Activated CD4-positive, alpha-beta T cell treated with anti-CD3 and anti-CD28 coated beads for 36 hours (primary cell): ENCODE results near the gene SRRM2. TPM values are rescaled to one million over a fixed set of nuclear protein-coding genes. Genes with fewer than 3 reads are reported as not detected.
A peak's percentile ranks its signal among the peaks of the same experiment; 100 is the strongest.

ENCODE experiments used
- ATAC-seq: fragments of 200-7000 bp; cut with Tn5 transposase; one replicate; pipeline ENCODE4 v1.10.0; 2021; ENCODE audit warnings: mild to moderate bottlenecking, moderate library complexity
- CTCF ChIA-PET: fragments of 350-600 bp; sonication (Branson Sonifier 250); formaldehyde crosslinking; loops from one replicate; lab custom pipeline; 2021; ENCODE audit warnings: antibody characterized with exemption; lab: Charles Lee
- POLR2A ChIA-PET: fragments of 350-600 bp; sonication (Branson Sonifier 250); formaldehyde crosslinking; loops from one replicate; lab custom pipeline; 2021; ENCODE audit warnings: antibody characterized with exemption, inconsistent platforms; lab: Charles Lee
- DNase-seq: peaks from one replicate; pipeline ENCODE4 v3.0.0-alpha.2; 2020
- H3K27ac Mint-ChIP-seq: one replicate; pipeline ENCODE4 v1.8.0; 2021; ENCODE audit warnings: mixed read lengths
- H3K27me3 Mint-ChIP-seq: one replicate; pipeline ENCODE4 v1.8.0; 2021; ENCODE audit warnings: mixed read lengths
- H3K36me3 Mint-ChIP-seq: one replicate; pipeline ENCODE4 v1.8.0; 2021; ENCODE audit warnings: low read depth, mixed read lengths
- H3K4me1 Mint-ChIP-seq: one replicate; pipeline ENCODE4 v1.8.0; 2021; ENCODE audit warnings: mixed read lengths
- H3K4me3 Mint-ChIP-seq: one replicate; pipeline ENCODE4 v1.8.0; 2021; ENCODE audit warnings: mild to moderate bottlenecking, moderate library complexity, mixed read lengths
- H3K9me3 Mint-ChIP-seq: one replicate; pipeline ENCODE4 v1.8.0; 2021; ENCODE audit warnings: low read depth, mixed read lengths
- intact Hi-C, 2 experiments: fragments of 100-400 bp; cut with DNase I in 1 of 2; cut with micrococcal nuclease in 1 of 2; formaldehyde crosslinking; loops; one replicate each; pipeline versions ENCODE4 v1.14.2 to v1.15.1; 2022 to 2024; cut with DNase I, micrococcal nuclease
- total RNA-seq, 2 experiments: library from RNA; stranded (reverse); gene quantifications; one replicate each; pipeline ENCODE4 v1.2.3, GENCODE V29; 2021

SRRM2 gene
- total RNA-seq, 2 experiments from 2014 or later: 517 to 598 TPM

DNA sequence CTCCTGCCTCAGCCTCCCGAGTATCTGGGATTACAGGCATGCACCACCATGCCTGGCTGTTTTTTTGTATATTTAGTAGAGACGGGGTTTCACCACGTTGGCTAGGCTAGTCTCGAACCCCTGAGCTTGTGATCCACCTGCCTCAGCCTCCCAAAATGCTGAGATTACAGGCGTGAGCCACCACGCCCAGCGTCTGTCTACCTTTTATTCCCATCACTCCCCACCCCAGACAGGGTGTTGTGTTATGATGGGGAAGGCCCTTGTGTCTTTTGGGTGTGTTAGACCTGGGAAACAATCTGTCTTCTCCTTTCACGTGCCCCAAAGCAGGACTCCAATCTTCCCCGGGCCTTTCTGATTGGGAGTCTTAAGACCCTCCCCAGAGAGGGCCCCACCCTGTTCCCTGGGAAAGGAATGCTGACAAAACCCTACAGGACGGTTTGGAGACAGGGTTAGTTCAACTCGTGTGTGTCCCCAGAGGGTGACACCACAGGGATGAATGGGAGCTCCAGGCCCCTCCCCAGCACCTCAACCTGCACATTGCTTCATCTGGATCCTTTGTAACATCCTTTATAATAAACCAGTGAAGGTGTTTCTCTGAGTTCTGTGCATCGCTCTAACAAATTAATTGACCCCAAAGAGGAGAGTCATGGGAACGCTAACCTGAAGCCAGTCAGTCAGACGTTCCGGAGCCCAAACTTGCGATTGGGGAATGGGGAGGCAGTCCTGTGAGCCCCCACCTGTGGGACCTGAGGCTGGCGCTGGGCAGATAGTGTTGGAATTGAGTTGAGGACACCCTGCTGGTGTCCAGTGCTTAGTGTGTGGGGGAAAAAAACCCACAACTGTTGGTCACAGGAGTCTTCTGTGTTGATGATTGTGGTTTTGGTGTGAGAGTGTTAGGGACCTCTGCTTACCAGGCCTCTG, 27.8 kb downstream of the SRRM2 start:
- peaks cover 3% of the 10 kb centered on the region for H3K36me3 Mint-ChIP-seq

DNA sequence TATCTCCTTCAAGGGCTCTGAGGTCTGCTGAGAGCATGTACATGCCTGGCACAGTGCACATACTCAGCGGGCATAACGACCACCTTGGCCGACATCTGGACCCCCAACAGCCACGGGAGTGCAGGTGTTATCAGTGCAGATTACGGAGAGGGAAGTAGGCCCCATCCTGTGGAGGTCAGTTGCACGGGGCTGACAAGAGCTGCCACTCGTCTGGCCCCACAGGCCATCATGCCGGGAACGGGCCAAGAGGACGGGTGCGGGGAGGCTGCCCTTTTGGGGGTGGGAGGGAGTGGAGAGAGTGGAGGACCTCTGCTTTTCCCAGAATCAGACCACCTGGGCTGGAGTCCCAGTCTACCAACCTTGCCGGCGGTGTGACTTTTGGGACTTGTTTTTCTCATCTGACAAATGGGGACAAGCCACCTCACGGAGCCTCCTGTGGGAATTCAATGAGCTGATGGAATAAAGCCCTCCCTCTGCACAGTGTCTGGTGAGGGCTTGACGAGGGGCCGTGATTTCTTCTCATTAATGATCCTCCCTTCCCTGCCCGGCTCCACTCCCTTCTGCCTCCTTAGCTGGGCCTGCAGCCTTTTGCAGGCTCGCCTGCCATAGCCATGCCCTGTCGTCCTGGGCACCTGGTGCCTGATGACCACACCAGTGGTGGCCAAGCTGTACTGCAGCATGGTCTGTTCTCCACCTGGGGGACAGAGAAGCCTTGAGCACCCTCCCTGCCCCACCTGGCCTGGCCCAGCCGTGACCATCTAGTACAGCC, 30.3 kb downstream of the SRRM2 start:
- intact Hi-C loops: no loop called here

More for the DNA sequence above, 27.8 kb downstream of the SRRM2 start:
- no peak for DNase-seq
- Mint-ChIP-seq H3K4me3 (no peak overlapping the region), H3K27ac (no peak overlapping the region), H3K4me1 (peaks cover 25% of the 10 kb centered on the region), H3K27me3 (no peaks in the 10 kb centered on the region), H3K9me3 (no peaks in the 10 kb centered on the region)
- ChIA-PET CTCF (interaction anchor here (0.6 kb wide), 1 partner anchor 19 kb away, joined by 4 read pairs; no protein-coding TSS in a partner anchor), POLR2A (interaction anchor here (1.1 kb wide), 1 partner anchor 22 kb away, joined by 6 read pairs; no protein-coding TSS in a partner anchor)
- no peak for ATAC-seq
- intact Hi-C loops: loop anchor here (5.0 kb wide), 2 partner anchors 87 to 242 kb away; partner anchors contain the start of genes HCFC1R1 (in 1 of the 2), THOC6 (in 1 of the 2) and TNFRSF12A (in 1 of the 2)

DNA sequence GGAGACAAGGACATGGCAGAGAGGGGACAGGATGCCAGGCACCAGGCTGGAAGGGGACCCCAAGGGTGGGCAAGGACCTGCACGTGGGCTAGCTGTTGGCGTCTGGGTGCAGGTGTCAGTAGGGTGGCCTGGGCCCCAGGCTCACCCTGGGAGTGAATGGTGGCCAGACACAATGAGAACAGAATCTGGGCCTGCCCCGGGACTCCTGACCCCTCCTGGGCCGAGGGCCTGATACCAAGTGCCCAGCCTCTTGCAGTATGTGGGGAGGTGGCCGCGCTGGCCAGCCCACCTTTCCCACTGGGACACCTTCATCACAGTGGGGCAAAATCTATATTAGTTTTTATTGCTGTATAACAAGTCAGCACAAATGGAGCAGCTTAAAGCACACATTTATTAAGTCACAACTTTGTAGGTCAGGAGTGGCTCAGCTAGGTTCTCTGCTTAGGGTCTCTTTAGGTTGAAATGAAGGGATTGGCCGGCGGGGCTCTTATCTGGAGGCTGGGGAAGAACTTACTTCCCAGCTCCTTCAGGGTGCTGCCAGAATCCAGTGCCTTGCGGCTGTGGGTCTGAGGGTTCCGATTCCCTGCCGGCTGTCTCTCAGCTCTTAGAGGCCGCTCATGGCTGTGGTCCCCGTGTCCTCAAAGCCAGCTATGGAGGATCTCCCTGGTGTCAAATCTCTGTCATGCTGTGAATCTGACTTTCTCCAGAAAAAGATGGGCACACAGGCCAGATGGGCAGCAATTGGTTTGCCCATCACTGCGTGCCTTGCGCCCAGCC, 31.3 kb downstream of the SRRM2 start:
- no peak overlapping the region for H3K27ac Mint-ChIP-seq
- H3K36me3 Mint-ChIP-seq: no peaks in the 10 kb centered on the region
- intact Hi-C loops: no loop called here
- no peaks in the 10 kb centered on the region for H3K9me3 Mint-ChIP-seq
- CTCF ChIA-PET: interaction anchor here (0.7 to 1.5 kb wide), 5 partner anchors 20 to 179 kb away, joined by 3 to 6 read pairs (median 3); no protein-coding TSS in a partner anchor
- no peak overlapping the region for H3K4me3 Mint-ChIP-seq
- peaks cover 9% of the 10 kb centered on the region for H3K4me1 Mint-ChIP-seq
- H3K27me3 Mint-ChIP-seq: peaks cover 2% of the 10 kb centered on the region
- DNase-seq (no peak), ATAC-seq (no peak)
- POLR2A ChIA-PET: no interaction called here

More for the DNA sequence above, 30.3 kb downstream of the SRRM2 start:
- ChIA-PET CTCF (interaction anchor here (1.0 kb wide), 1 partner anchor 56 kb away, joined by 3 read pairs; no protein-coding TSS in a partner anchor), POLR2A (no interaction called here)
- peaks cover 17% of the 10 kb centered on the region for H3K4me1 Mint-ChIP-seq
- H3K4me3 Mint-ChIP-seq: no peak overlapping the region
- H3K27me3 Mint-ChIP-seq: peaks cover 2% of the 10 kb centered on the region
- H3K27ac Mint-ChIP-seq: no peak overlapping the region
- ATAC-seq: no peak
- no peaks in the 10 kb centered on the region for H3K9me3 Mint-ChIP-seq
- peaks cover 3% of the 10 kb centered on the region for H3K36me3 Mint-ChIP-seq
- DNase-seq: no peak

DNA sequence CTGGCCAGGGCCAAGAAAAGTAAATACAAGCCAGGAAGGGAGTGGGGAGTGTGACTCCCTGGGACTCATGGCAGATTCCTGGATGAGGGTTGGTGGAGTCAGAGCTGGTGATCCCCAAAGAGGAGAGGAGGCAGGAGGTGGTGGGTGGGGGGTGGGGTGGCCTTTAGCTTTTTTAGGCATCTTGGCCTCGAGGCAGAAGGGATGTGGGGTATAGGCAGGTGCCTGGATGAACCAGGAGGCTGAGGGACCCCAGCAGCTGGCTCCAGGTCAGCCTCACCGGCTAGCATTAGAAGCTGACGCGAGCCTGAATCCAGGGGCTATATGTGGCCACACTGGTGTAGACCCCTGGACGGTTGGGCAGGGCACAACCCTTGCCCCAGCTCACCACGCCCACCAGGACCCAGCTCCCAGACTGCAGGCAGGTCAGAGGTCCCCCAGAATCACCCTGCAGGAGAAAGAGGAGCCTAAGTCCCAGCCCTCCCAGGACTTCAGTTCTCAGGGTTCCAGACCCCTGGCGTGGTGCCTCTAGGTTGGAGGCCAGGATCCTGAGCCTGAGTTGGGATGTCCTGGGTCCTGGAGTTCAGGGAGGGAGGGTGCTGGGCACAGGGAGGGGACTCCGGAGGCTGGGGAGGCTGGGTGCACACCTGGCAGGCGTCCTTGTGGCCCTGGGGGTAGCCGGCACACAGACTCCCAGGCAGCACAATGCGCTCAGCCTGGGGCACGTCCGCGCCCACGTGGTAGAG, 32.1 kb downstream of the SRRM2 start:
- peak overlapping the region; percentile 72 for H3K4me3 Mint-ChIP-seq
- intact Hi-C loops: no loop called here
- ChIA-PET POLR2A (no interaction called here), CTCF (interaction anchor here (0.7 to 1.5 kb wide), 5 partner anchors 21 to 178 kb away, joined by 3 to 6 read pairs (median 3); no protein-coding TSS in a partner anchor)
- H3K36me3 Mint-ChIP-seq: no peaks in the 10 kb centered on the region
- ATAC-seq (no peak), DNase-seq (peak; percentile 27)
- H3K27ac Mint-ChIP-seq: peak overlapping the region; percentile 79
- H3K27me3 Mint-ChIP-seq: peaks cover 3% of the 10 kb centered on the region
- H3K4me1 Mint-ChIP-seq: peaks cover 6% of the 10 kb centered on the region
- no peaks in the 10 kb centered on the region for H3K9me3 Mint-ChIP-seq

DNA sequence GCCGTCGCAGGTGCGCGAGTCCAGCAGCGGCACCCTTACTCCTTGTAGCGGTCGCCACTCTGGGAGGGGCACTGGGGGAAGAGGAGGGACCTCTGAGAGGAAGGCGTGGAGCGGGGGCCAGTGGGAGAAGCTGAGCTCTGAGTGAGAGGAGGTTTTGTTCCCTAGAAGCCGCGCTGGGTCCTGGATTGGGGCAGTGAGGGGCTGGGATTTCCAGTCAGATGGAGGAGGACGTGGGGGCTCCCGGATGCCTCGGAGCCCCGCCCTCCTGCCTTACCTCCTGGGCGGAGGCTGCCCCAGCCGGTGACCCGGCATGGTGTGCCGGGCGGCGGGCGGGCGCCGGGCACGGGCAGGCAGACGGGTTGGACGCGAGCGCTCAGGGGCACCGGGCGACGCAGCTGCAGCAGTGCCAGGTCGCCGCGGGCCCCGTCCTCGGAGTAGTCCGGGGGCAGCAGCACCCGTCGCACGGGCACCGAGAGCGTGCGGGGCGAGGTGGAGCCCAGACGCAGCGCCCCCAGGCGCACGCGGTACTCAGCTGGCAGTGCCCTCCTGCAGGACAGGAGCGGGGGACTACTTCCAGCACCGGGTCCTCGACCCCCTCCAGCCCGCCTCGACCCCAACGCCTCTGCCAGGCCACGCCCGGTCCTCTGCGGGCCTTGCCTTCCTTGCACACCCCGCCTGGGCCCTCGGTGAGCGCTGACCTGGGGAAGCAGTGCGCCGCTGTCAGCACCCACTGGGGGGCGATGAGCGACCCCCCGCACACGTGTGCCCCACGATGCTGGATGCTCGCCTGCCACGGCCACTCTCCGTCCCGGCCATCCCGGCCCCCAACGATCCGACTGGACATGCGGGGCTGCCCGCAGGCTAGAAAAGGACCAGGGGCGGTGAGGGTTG, 32.9 kb downstream of the SRRM2 start:
- Mint-ChIP-seq H3K4me3 (peak overlapping the region; percentile 72), H3K9me3 (no peaks in the 10 kb centered on the region), H3K4me1 (peaks cover 6% of the 10 kb centered on the region), H3K27ac (peak overlapping the region; percentile 79), H3K36me3 (no peaks in the 10 kb centered on the region), H3K27me3 (peaks cover 4% of the 10 kb centered on the region)
- POLR2A ChIA-PET: no interaction called here
- intact Hi-C loops: no loop called here
- CTCF ChIA-PET: interaction anchor here (1.2 kb wide), 1 partner anchor 82 kb away, joined by 3 read pairs; no protein-coding TSS in a partner anchor
- ATAC-seq: peak; percentile 62
- DNase-seq: peak; percentile 53

DNA sequence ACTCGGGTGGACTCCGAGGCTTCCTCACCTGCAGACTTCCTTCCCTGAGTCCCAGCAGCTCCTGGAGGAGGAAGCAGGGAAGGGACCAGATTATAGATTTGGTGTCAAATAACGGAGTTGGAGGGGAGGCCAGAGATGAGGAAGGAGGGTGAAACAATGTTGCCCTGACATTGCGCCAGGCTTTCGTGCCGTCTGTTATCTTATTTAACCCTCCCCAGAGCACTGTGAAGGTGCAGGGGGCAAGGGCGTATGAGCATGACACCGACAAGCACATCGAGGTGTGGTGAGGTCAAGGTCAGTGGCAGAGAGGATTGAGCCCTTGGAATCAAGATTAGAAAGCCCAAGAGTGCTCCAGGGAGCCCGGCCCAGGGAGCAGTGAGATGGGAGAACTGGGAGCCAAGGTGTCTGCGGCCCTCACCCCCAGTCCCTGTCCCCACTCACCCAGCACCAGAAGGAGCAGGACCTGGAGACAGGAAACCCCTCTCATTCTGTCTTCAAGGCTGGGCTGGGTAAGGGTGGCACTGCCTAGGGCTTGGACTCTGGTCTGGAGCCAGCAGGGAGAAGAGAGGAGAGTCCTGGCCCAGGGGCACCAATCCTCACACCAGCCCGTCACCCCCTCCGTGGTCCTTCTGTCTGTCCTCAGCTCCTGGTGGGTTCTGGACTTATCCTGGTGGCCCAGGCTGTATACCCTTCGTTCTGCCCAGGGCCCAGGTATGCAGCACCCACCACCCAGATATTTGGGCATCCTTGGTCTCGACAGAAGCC, 33.8 kb downstream of the SRRM2 start:
- intact Hi-C loops: no loop called here
- ChIA-PET CTCF (no interaction called here), POLR2A (no interaction called here)
- Mint-ChIP-seq H3K36me3 (no peaks in the 10 kb centered on the region), H3K4me1 (peaks cover 6% of the 10 kb centered on the region), H3K27ac (no peak overlapping the region), H3K4me3 (peak overlapping the region; percentile 49), H3K9me3 (no peaks in the 10 kb centered on the region), H3K27me3 (peaks cover 7% of the 10 kb centered on the region)
- no peak for DNase-seq
- no peak for ATAC-seq

DNA sequence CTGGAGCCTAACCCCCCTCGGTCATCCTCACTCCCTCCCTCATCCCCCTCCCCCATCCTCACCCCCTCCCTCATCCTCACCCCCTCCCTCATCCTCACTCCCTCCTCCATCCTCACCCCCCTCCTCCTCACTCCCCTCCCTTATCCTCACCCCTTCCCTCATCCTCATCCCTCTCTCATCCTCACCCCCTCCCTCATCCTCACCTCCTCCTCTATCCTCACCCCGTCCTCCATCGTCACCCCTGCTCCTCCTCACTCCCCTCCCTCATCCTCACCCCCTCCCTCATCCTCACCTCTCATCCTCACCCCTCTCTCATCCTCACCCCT, 34.4 kb downstream of the SRRM2 start:
- H3K27ac Mint-ChIP-seq: no peak overlapping the region
- H3K27me3 Mint-ChIP-seq: peaks cover 9% of the 10 kb centered on the region
- H3K36me3 Mint-ChIP-seq: no peaks in the 10 kb centered on the region
- POLR2A ChIA-PET: no interaction called here
- H3K4me1 Mint-ChIP-seq: peaks cover 6% of the 10 kb centered on the region
- CTCF ChIA-PET: no interaction called here
- ATAC-seq (no peak), DNase-seq (no peak)
- no peak overlapping the region for H3K4me3 Mint-ChIP-seq
- no peaks in the 10 kb centered on the region for H3K9me3 Mint-ChIP-seq
- intact Hi-C loops: no loop called here

DNA sequence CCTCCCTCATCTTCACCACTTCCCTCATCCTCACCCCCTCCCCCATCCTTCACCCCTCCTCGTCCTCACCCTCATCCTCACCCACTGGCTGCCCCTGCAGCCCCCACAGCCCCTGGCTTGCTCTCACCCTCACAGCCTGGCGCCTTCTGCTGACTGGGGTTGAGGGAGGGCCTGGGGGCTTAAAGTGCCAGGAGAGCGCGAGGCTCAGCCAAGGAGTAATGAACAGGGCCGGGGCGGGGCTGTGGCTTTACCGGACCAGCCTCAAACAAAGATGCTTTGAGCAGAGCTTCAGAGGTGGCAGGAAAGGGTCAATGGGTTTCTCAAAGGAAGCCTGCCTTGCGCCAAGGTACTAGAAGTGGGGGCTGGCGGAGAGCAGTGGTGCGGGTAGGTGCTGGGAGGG, 35.0 kb downstream of the SRRM2 start, which contains the start of gene PRSS33:
Gene PRSS33 (minus strand): TSS at position 155 of the 400 bp plus-strand sequence. CDS start 1,013 bp downstream, outside the sequence.
- Mint-ChIP-seq H3K4me3 (no peak within 1 kb of the TSS), H3K4me1 (peaks cover 6% of the 10 kb centered on the region), H3K27me3 (peaks cover 9% of the 10 kb centered on the region), H3K36me3 (no peaks in the 10 kb centered on the region), H3K27ac (no peak within 1 kb of the TSS), H3K9me3 (no peaks in the 10 kb centered on the region)
- no peak for ATAC-seq
- DNase-seq: no peak
- ChIA-PET CTCF (interaction anchor here (0.9 kb wide), 1 partner anchor 81 kb away, joined by 3 read pairs; no protein-coding TSS in a partner anchor), POLR2A (no interaction called here)
- intact Hi-C loops: no loop called here

DNA sequence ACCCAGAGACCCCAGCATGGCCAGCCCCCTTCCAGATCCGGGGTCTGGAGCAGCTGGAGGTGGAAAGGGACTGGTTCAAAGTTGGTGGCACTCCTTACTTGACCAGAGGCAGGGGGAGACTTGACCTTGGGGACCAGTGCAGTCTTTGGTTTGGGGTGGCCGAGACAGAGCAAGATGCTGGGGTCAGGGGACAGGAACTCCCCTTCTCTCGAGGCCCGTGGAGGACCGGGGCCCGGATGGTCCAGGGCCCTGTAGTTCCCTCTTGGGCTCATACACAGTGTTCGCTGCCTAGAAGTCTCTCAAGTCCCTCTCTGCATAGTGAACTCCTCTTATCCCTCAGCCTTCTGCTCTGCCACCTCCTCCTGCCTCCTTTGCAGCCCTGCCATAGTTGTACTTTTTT, 35.5 kb downstream of the SRRM2 start:
- ATAC-seq: no peak
- Mint-ChIP-seq H3K4me1 (peaks cover 6% of the 10 kb centered on the region), H3K4me3 (no peak overlapping the region), H3K27ac (no peak overlapping the region), H3K36me3 (no peaks in the 10 kb centered on the region), H3K27me3 (peaks cover 9% of the 10 kb centered on the region), H3K9me3 (no peaks in the 10 kb centered on the region)
- CTCF ChIA-PET: interaction anchor here (0.9 kb wide), 1 partner anchor 80 kb away, joined by 3 read pairs; no protein-coding TSS in a partner anchor
- POLR2A ChIA-PET: no interaction called here
- intact Hi-C loops: no loop called here
- no peak for DNase-seq
